H9 (cell line): Measurements from ENCODE around the gene TRABD2B. TPM values are rescaled to one million over a fixed set of nuclear protein-coding genes. Genes with fewer than 3 reads are reported as not detected.

Experiments used
- DNase-seq: peaks from one replicate; pipeline ENCODE4 v3.0.0-alpha.2; 2017
- H2AFZ ChIP-seq: one replicate; pipeline ENCODE4 v1.6.1; 2013; ENCODE audit warnings: mild to moderate bottlenecking, low read length, control low read depth, moderate library complexity
- H2AK5ac ChIP-seq: 2 replicates; pipeline ENCODE4 v1.6.1; 2013; ENCODE audit warnings: low read length, control low read depth, mixed read lengths; ENCODE audit not compliant: insufficient read length
- H2BK120ac ChIP-seq: one replicate; pipeline ENCODE4 v1.6.1; 2013; ENCODE audit warnings: low read depth, mild to moderate bottlenecking, low read length, control low read depth, inconsistent platforms; ENCODE audit not compliant: poor library complexity, severe bottlenecking
- H2BK12ac ChIP-seq: 2 replicates; pipeline ENCODE4 v1.6.1; 2013; ENCODE audit warnings: low read length, control low read depth, mixed read lengths, low read depth; ENCODE audit not compliant: insufficient read length
- H2BK15ac ChIP-seq: 2 replicates; pipeline ENCODE4 v1.6.1; 2013; ENCODE audit warnings: low read depth, low read length, control low read depth
- H2BK20ac ChIP-seq: one replicate; pipeline ENCODE4 v1.6.1; 2013; ENCODE audit warnings: low read depth, mild to moderate bottlenecking, low read length, control low read depth, inconsistent platforms; ENCODE audit not compliant: poor library complexity, severe bottlenecking
- H2BK5ac ChIP-seq: 2 replicates; pipeline ENCODE4 v1.6.1; 2013; ENCODE audit warnings: low read length, control low read depth, mixed read lengths; ENCODE audit not compliant: insufficient read length
- H3K14ac ChIP-seq: 2 replicates; pipeline ENCODE4 v1.6.1; 2013; ENCODE audit warnings: low read length, control low read depth; ENCODE audit not compliant: insufficient read depth
- H3K18ac ChIP-seq: 2 replicates; pipeline ENCODE4 v1.6.1; 2013; ENCODE audit warnings: low read depth, mild to moderate bottlenecking, mixed read lengths, low read length, control low read depth; ENCODE audit not compliant: insufficient read length
- H3K23ac ChIP-seq: 2 replicates; pipeline ENCODE4 v1.6.1; 2013; ENCODE audit warnings: low read length, control low read depth, mixed read lengths, low read depth; ENCODE audit not compliant: insufficient read length
- H3K23me2 ChIP-seq: 2 replicates; pipeline ENCODE4 v1.6.1; 2013; ENCODE audit warnings: low read depth, mild to moderate bottlenecking, mixed read lengths, low read length, control low read depth; ENCODE audit not compliant: insufficient read length, poor library complexity, severe bottlenecking
- H3K27ac ChIP-seq: 2 replicates; pipeline ENCODE4 v1.5.1; 2013; ENCODE audit warnings: low read length, control low read depth, mixed read lengths, low read depth; ENCODE audit not compliant: insufficient read length
- H3K27me3 ChIP-seq: 2 replicates; pipeline ENCODE4 v1.6.1; 2013; ENCODE audit warnings: low read length, control low read depth, inconsistent platforms; ENCODE audit not compliant: insufficient read depth
- H3K4ac ChIP-seq: 2 replicates; pipeline ENCODE4 v1.6.1; 2013; ENCODE audit warnings: low read depth, mild to moderate bottlenecking, control low read depth, inconsistent platforms, low read length, moderate library complexity
- H3K4me1 ChIP-seq: 2 replicates; pipeline ENCODE4 v1.6.1; 2013; ENCODE audit warnings: low read length, control low read depth, inconsistent platforms; ENCODE audit not compliant: insufficient read depth
- H3K4me2 ChIP-seq: 2 replicates; pipeline ENCODE4 v1.6.1; 2013; ENCODE audit warnings: low read length, control low read depth, mixed read lengths; ENCODE audit not compliant: insufficient read length, insufficient read depth
- H3K56ac ChIP-seq: 2 replicates; pipeline ENCODE4 v1.6.1; 2013; ENCODE audit warnings: low read depth, mild to moderate bottlenecking, mixed read lengths, low read length, control low read depth; ENCODE audit not compliant: insufficient read length
- H3K79me1 ChIP-seq: 2 replicates; pipeline ENCODE4 v1.6.1; 2013; ENCODE audit warnings: low read depth, mild to moderate bottlenecking, moderate library complexity, low read length, control low read depth, inconsistent platforms; ENCODE audit not compliant: insufficient read depth, poor library complexity, severe bottlenecking
- H3K79me2 ChIP-seq: 2 replicates; pipeline ENCODE4 v1.6.1; 2013; ENCODE audit warnings: low read length, control low read depth, inconsistent platforms; ENCODE audit not compliant: insufficient read depth
- H3K9ac ChIP-seq: 2 replicates; pipeline ENCODE4 v1.6.1; 2013; ENCODE audit warnings: low read length, control low read depth, mixed read lengths; ENCODE audit not compliant: insufficient read length; ENCODE audit errors: extremely low read depth
- H3K9me3 ChIP-seq: one replicate; pipeline ENCODE4 v1.6.1; 2013; ENCODE audit warnings: low read depth, low read length, inconsistent platforms; ENCODE audit not compliant: control insufficient read depth
- H3T11ph ChIP-seq: one replicate; pipeline ENCODE4 v1.6.1; 2013; ENCODE audit warnings: mild to moderate bottlenecking, low read length, control low read depth, inconsistent platforms
- H4K20me1 ChIP-seq: one replicate; pipeline ENCODE4 v1.6.1; 2013; ENCODE audit not compliant: control insufficient read depth, insufficient read length, insufficient read depth
- H4K5ac ChIP-seq: 2 replicates; pipeline ENCODE4 v1.6.1; 2013; ENCODE audit warnings: low read depth, mild to moderate bottlenecking, mixed read lengths, low read length, control low read depth; ENCODE audit not compliant: insufficient read length
- H4K8ac ChIP-seq: replicated peaks from 2 replicates; pipeline ENCODE4 v1.6.1; 2013; ENCODE audit warnings: low read length, control low read depth, mixed read lengths, low read depth; ENCODE audit not compliant: insufficient read length
- H4K91ac ChIP-seq: 2 replicates; pipeline ENCODE4 v1.6.1; 2013; ENCODE audit warnings: low read depth, mild to moderate bottlenecking, moderate library complexity, mixed read lengths, low read length, control low read depth; ENCODE audit not compliant: insufficient read length
- H3K27ac Mint-ChIP-seq, 3 experiments: 2 replicates in 2 of 3; 3 replicates in 1 of 3; pipeline ENCODE4 v1.8.0; 2020 to 2021; ENCODE audit warnings: mixed read lengths in 3 of 3, mild to moderate bottlenecking in 1 of 3, moderate library complexity in 1 of 3
- H3K27me3 Mint-ChIP-seq: 2 replicates; pipeline ENCODE4 v1.8.0; 2021; ENCODE audit warnings: low read depth, mild to moderate bottlenecking, moderate library complexity, mixed read lengths
- H3K36me3 Mint-ChIP-seq, 3 experiments: 2 replicates in 2 of 3; 3 replicates in 1 of 3; pipeline ENCODE4 v1.8.0; 2020 to 2021; ENCODE audit warnings: low read depth in 3 of 3, mixed read lengths in 3 of 3; ENCODE audit not compliant: insufficient read depth in 1 of 3
- H3K4me1 Mint-ChIP-seq, 2 experiments: 2 replicates each; pipeline ENCODE4 v1.8.0; 2020; ENCODE audit warnings: mixed read lengths in 2 of 2
- H3K4me3 Mint-ChIP-seq, 2 experiments: 2 replicates in 1 of 2; 3 replicates in 1 of 2; pipeline ENCODE4 v1.8.0; 2020 to 2021; ENCODE audit warnings: mild to moderate bottlenecking in 2 of 2, mixed read lengths in 2 of 2, moderate library complexity in 1 of 2
- H3K9me3 Mint-ChIP-seq, 2 experiments: 2 replicates in 1 of 2; 3 replicates in 1 of 2; pipeline ENCODE4 v1.8.0; 2020; ENCODE audit warnings: mild to moderate bottlenecking in 2 of 2, mixed read lengths in 2 of 2, moderate library complexity in 1 of 2
- CTCF ChIP-seq: fragments of 200-600 bp; sonication (generic); conservative IDR thresholded peaks from 3 replicates; pipeline ENCODE4 v1.8.0; 2021; ENCODE audit warnings: antibody characterized with exemption, mild to moderate bottlenecking
- WGBS: extraction: QIAGEN DNeasy Blood & Tissue Kit; methylation state at CpG from one replicate; pipeline ENCODE4 v1.1.7; 2013; ENCODE audit warnings: missing lambda C conversion rate, low lambda C conversion rate, mixed read lengths; ENCODE audit not compliant: insufficient read length; ENCODE audit errors: extremely low coverage; 5-methylcytosine and 5-hydroxymethylcytosine counted together
- total RNA-seq: library from RNA; stranded (reverse); gene quantifications from 2 replicates; pipeline ENCODE4 v1.2.1, GENCODE V29; 2021

TRABD2B gene
- total RNA-seq, 1 experiment from 2014 or later = 2.3 TPM

GRCh38 chr1:48026701-48027532 is 29.7 kb upstream of the TRABD2B start:
- H3K23me2 ChIP-seq = no peaks in the 10 kb centered on the region
- H3K27me3 Mint-ChIP-seq = peaks cover 8% of the 10 kb centered on the region
- no peaks in the 10 kb centered on the region; a peak in 2 of 5 replicates for H3K9me3 Mint-ChIP-seq
- no peaks in the 10 kb centered on the region for H3K27me3 ChIP-seq
- H3K79me1 ChIP-seq = no peaks in the 10 kb centered on the region
- no peak for TF ChIP-seq CTCF
- H4K5ac ChIP-seq = no peak overlapping the region
- H2AK5ac ChIP-seq = no peak overlapping the region
- H3T11ph ChIP-seq = no peak overlapping the region
- H2BK20ac ChIP-seq = no peak overlapping the region
- no peak for DNase-seq
- H2BK15ac ChIP-seq = no peak overlapping the region
- no CpG with 5 or more reads among the region's 9 CpGs for WGBS
- no peak overlapping the region for H3K14ac ChIP-seq
- H3K4me2 ChIP-seq = no peak overlapping the region
- H3K36me3 Mint-ChIP-seq = no peaks in the 10 kb centered on the region
- H3K9me3 ChIP-seq = no peaks in the 10 kb centered on the region
- H3K23ac ChIP-seq = no peak overlapping the region
- no peak overlapping the region for H4K91ac ChIP-seq
- no peak overlapping the region for H4K8ac ChIP-seq
- peaks cover 7% of the 10 kb centered on the region; the same call in 1 of the 2 replicates for H3K4me1 ChIP-seq
- no peak overlapping the region for H3K18ac ChIP-seq
- H3K4me1 Mint-ChIP-seq = peaks cover 55 to 57% of the 10 kb centered on the region in 2 experiments
- no peaks in the 10 kb centered on the region for H3K79me2 ChIP-seq
- H3K9ac ChIP-seq = no peak overlapping the region
- no peak overlapping the region for H2AFZ ChIP-seq
- H3K4ac ChIP-seq = no peak overlapping the region
- no peaks in the 10 kb centered on the region for H4K20me1 ChIP-seq
- no peak overlapping the region for H3K27ac ChIP-seq
- no peak overlapping the region for H3K56ac ChIP-seq
- H2BK12ac ChIP-seq = no peak overlapping the region
- H3K27ac Mint-ChIP-seq = no peak overlapping the region
- no peak overlapping the region for H3K4me3 Mint-ChIP-seq
- H2BK120ac ChIP-seq = no peak overlapping the region
- H2BK5ac ChIP-seq = no peak overlapping the region
